GM23338 (cell line): Measurements from ENCODE around the gene NCOA7. TPM values are rescaled to one million over a fixed set of nuclear protein-coding genes. Genes with fewer than 3 reads are reported as not detected.
A peak's percentile ranks its signal among the peaks of the same experiment; 100 is the strongest.

Experiments used
- ATAC-seq: fragments of 200-7000 bp; cut with Tn5 transposase; 3 replicates; pipeline ENCODE4 v1.9.1; 2020
- DNase-seq: peaks from one replicate; pipeline ENCODE4 v3.0.0-alpha.2; 2015; ENCODE audit warnings: low spot score
- H2AFZ ChIP-seq: fragments of 200-600 bp; sonication (generic); 2 replicates; pipeline ENCODE4 v1.8.0; 2016; ENCODE audit warnings: antibody characterized with exemption, mild to moderate bottlenecking, moderate library complexity
- H3F3A ChIP-seq: fragments of 200-600 bp; sonication (generic); replicated peaks from 2 replicates; pipeline ENCODE4 v1.8.0; 2017; ENCODE audit warnings: antibody characterized with exemption, mixed run types, low read depth
- H3K27ac ChIP-seq: fragments of 200-600 bp; sonication (generic); 2 replicates; pipeline ENCODE4 v1.6.1; 2016; ENCODE audit warnings: low read depth
- H3K27me3 ChIP-seq: fragments of 200-600 bp; sonication (generic); 2 replicates; pipeline ENCODE4 v1.8.0; 2016; ENCODE audit warnings: mild to moderate bottlenecking, mixed run types, moderate library complexity; ENCODE audit not compliant: insufficient read depth
- H3K36me3 ChIP-seq: fragments of 200-600 bp; sonication (generic); 2 replicates; pipeline ENCODE4 v1.8.0; 2016; ENCODE audit warnings: mild to moderate bottlenecking; ENCODE audit not compliant: insufficient read depth
- H3K4me1 ChIP-seq: fragments of 200-600 bp; sonication (generic); 2 replicates; pipeline ENCODE4 v1.8.0; 2016; ENCODE audit warnings: mild to moderate bottlenecking, moderate library complexity; ENCODE audit not compliant: insufficient read depth
- H3K4me2 ChIP-seq: fragments of 200-600 bp; sonication (generic); 2 replicates; pipeline ENCODE4 v1.7.1; 2017; ENCODE audit warnings: mixed run types
- H3K4me3 ChIP-seq: fragments of 200-600 bp; sonication (generic); 2 replicates; pipeline ENCODE4 v1.6.1; 2016; ENCODE audit warnings: mixed run types
- H3K79me2 ChIP-seq: fragments of 200-600 bp; sonication (generic); replicated peaks from 2 replicates; pipeline ENCODE4 v1.8.0; 2017; ENCODE audit warnings: mild to moderate bottlenecking; ENCODE audit not compliant: insufficient read depth
- H3K9me2 ChIP-seq: fragments of 200-600 bp; sonication (generic); 2 replicates; pipeline ENCODE4 v1.8.0; 2017; ENCODE audit not compliant: insufficient read depth
- H4K20me1 ChIP-seq: fragments of 200-600 bp; sonication (generic); replicated peaks from 2 replicates; pipeline ENCODE4 v1.8.0; 2017; ENCODE audit warnings: mild to moderate bottlenecking; ENCODE audit not compliant: insufficient read depth
- H3K27ac Mint-ChIP-seq: 2 replicates; pipeline ENCODE4 v1.8.0; 2020; ENCODE audit warnings: inconsistent platforms, mild to moderate bottlenecking, moderate library complexity, mixed read lengths
- H3K27me3 Mint-ChIP-seq: 3 replicates; pipeline ENCODE4 v1.8.0; 2022; ENCODE audit warnings: low read depth, mild to moderate bottlenecking, moderate library complexity, mixed read lengths, inconsistent platforms; ENCODE audit not compliant: insufficient read depth, poor library complexity
- H3K36me3 Mint-ChIP-seq: 3 replicates; pipeline ENCODE4 v1.8.0; 2021; ENCODE audit warnings: low read depth, mild to moderate bottlenecking, inconsistent platforms, moderate library complexity, mixed read lengths
- H3K4me1 Mint-ChIP-seq: 3 replicates; pipeline ENCODE4 v1.8.0; 2020; ENCODE audit warnings: mild to moderate bottlenecking, inconsistent platforms, mixed read lengths
- H3K4me3 Mint-ChIP-seq: 3 replicates; pipeline ENCODE4 v1.8.0; 2021; ENCODE audit warnings: moderate library complexity, mild to moderate bottlenecking, inconsistent platforms, mixed read lengths
- H3K9me3 Mint-ChIP-seq: 3 replicates; pipeline ENCODE4 v1.8.0; 2020; ENCODE audit warnings: moderate library complexity, mild to moderate bottlenecking, inconsistent platforms, mixed read lengths
- CREB1 ChIP-seq: fragments of 250-450 bp; sonication (Bioruptor Pico); IDR thresholded peaks from 2 replicates; pipeline ENCODE4 v1.5.0; 2020; ENCODE audit warnings: low read depth, mild to moderate bottlenecking, moderate library complexity
- EZH2 ChIP-seq: fragments of 200-600 bp; sonication (generic); IDR thresholded peaks from one replicate; pipeline ENCODE4 v1.8.0; 2017; ENCODE audit warnings: antibody characterized with exemption, mild to moderate bottlenecking, low read depth; ENCODE audit not compliant: unreplicated experiment
- EZH2phosphoT487 ChIP-seq: fragments of 200-600 bp; sonication (generic); IDR thresholded peaks from one replicate; pipeline ENCODE4 v1.8.1; 2018; ENCODE audit warnings: antibody characterized with exemption; ENCODE audit not compliant: unreplicated experiment
- NANOG ChIP-seq: IDR thresholded peaks from 2 replicates; pipeline ENCODE4 v1.6.1; 2016; ENCODE audit warnings: antibody characterized with exemption, borderline replicate concordance
- POLR2AphosphoS5 ChIP-seq: IDR thresholded peaks from 2 replicates; pipeline ENCODE4 v1.6.1; 2016; ENCODE audit warnings: antibody characterized with exemption, low read depth
- REST ChIP-seq: IDR thresholded peaks from one replicate; pipeline ENCODE4 v1.6.1; 2018; ENCODE audit warnings: antibody characterized with exemption; ENCODE audit not compliant: unreplicated experiment
- ZNF114 ChIP-seq: fragments of 250-450 bp; sonication (Bioruptor Pico); IDR thresholded peaks from 2 replicates; pipeline ENCODE4 v1.5.0; 2020; ENCODE audit warnings: mild to moderate bottlenecking, moderate library complexity
- ZNF331 ChIP-seq: fragments of 250-450 bp; sonication (Bioruptor Pico); IDR thresholded peaks from 2 replicates; pipeline ENCODE4 v1.5.0; 2020; ENCODE audit warnings: low read depth, mild to moderate bottlenecking, moderate library complexity
- polyA plus RNA-seq: library from polyadenylated mRNA; unstranded; fragments of >200 nt; fragmentation: Nextera tagmentation; extraction: Ambion mirVana; gene quantifications from 2 replicates; pipeline ENCODE4 v1.2.1, GENCODE V29; 2016
- total RNA-seq: library from RNA; depleted of rRNA; stranded (reverse); fragments of >200 nt; shearing (Covaris generic); gene quantifications from 2 replicates; pipeline ENCODE4 v1.2.3, GENCODE V29; 2014
- TF ChIP-seq, protein P1 (sequence below): IDR thresholded peaks from 2 replicates; pipeline ENCODE4 v1.6.1; 2016; ENCODE audit warnings: antibody characterized with exemption

NCOA7 gene
- total and polyA plus RNA-seq, 2 experiments from 2014 or later: 9.3 to 15.7 TPM

GRCh38 chr6:125749865-125750691 is 40.7 kb upstream of the NCOA7 start:
- Histone ChIP-seq H3F3A (peaks cover 17% of the 10 kb centered on the region), H3K79me2 (peaks cover 19% of the 10 kb centered on the region), H2AFZ (no peak overlapping the region), H3K36me3 (no peaks in the 10 kb centered on the region), H3K9me2 (no peaks in the 10 kb centered on the region), H3K27ac (no peak overlapping the region), H3K4me1 (peaks cover 49% of the 10 kb centered on the region), H3K4me3 (peak overlapping the region; percentile 66), H3K4me2 (peak overlapping the region; percentile 80), H3K27me3 (peaks cover 32% of the 10 kb centered on the region), H4K20me1 (no peaks in the 10 kb centered on the region)
- TF ChIP-seq, protein P1, sequence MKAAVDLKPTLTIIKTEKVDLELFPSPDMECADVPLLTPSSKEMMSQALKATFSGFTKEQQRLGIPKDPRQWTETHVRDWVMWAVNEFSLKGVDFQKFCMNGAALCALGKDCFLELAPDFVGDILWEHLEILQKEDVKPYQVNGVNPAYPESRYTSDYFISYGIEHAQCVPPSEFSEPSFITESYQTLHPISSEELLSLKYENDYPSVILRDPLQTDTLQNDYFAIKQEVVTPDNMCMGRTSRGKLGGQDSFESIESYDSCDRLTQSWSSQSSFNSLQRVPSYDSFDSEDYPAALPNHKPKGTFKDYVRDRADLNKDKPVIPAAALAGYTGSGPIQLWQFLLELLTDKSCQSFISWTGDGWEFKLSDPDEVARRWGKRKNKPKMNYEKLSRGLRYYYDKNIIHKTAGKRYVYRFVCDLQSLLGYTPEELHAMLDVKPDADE: no peak
- TF ChIP-seq POLR2AphosphoS5 (0 out of 2 replicates have a peak, but pooled peaks have one; percentile 15), ZNF331 (no peak), ZNF114 (CRISPR knock-in tag) (no peak), EZH2 (no peak), REST (no peak), EZH2phosphoT487 (no peak)
- Mint-ChIP-seq H3K4me1 (peaks cover 63% of the 10 kb centered on the region), H3K27me3 (peaks cover 32% of the 10 kb centered on the region), H3K36me3 (peaks cover 11% of the 10 kb centered on the region), H3K9me3 (no peaks in the 10 kb centered on the region; the same call in 2 of the 3 replicates), H3K27ac (no peak overlapping the region), H3K4me3 (peak overlapping the region; percentile 90)
- ATAC-seq (peak; percentile 3), DNase-seq (peak; percentile 48)

DNA sequence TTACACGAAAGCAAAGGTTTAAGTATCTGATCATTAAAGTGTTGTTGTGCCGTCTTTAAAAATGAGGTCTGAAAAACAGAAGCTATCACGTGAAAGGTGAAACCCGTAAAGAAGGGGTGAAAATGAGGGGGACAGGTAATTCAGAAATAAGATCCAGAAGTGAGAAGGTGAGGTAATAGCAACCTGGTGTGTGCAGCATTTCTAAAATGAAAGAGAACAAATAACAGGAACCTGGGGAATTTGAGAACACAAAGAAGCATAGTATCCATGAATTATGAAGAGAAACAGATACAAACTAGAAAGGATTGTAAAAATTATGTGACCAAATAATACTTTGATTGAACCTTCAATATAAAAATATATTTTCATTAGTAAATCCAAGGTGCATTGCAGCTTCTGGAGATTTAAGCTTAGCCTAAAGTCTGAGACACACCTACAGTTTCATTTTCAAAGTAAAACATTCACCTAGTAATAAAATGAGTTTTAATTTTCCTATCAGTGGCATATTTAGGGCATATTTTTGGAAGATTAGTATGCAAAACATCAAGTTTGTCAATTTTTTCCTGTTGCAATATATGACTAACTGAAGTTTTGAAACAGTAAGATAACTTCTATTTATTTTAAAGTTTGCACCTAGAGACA is 39.9 kb upstream of the NCOA7 start:
- Mint-ChIP-seq H3K27ac (no peak overlapping the region), H3K27me3 (peaks cover 32% of the 10 kb centered on the region)
- ATAC-seq: no peak

More for the DNA sequence above, 39.9 kb upstream of the NCOA7 start:
- TF ChIP-seq, protein P1: no peak
- TF ChIP-seq CREB1: no peak
- 0 out of 2 replicates have a peak, but pooled peaks have one; percentile 31 for TF ChIP-seq NANOG
- Mint-ChIP-seq H3K4me1 (peaks cover 61% of the 10 kb centered on the region), H3K9me3 (no peaks in the 10 kb centered on the region; the same call in 2 of the 3 replicates), H3K4me3 (peak overlapping the region; percentile 90), H3K36me3 (peaks cover 18% of the 10 kb centered on the region)
- peaks cover 45% of the 10 kb centered on the region for H3K4me1 ChIP-seq
- no peak for DNase-seq
- H3K9me2 ChIP-seq: no peaks in the 10 kb centered on the region
- H4K20me1 ChIP-seq: no peaks in the 10 kb centered on the region
- H3K79me2 ChIP-seq: peaks cover 19% of the 10 kb centered on the region
- H2AFZ ChIP-seq: no peak overlapping the region
- peak overlapping the region; percentile 80 for H3K4me2 ChIP-seq
- H3F3A ChIP-seq: peaks cover 15% of the 10 kb centered on the region; the same call in 1 of the 2 replicates
- H3K27ac ChIP-seq: no peak overlapping the region
- H3K36me3 ChIP-seq: no peaks in the 10 kb centered on the region
- H3K4me3 ChIP-seq: peak overlapping the region; percentile 66
- H3K27me3 ChIP-seq: peaks cover 32% of the 10 kb centered on the region
